AG04449 (cell line): Measurements from ENCODE around the gene AGMAT.

Source experiments
- CTCF ChIA-PET: fragments of 350-600 bp; formaldehyde crosslinking; extraction: SDS; loops from one replicate; lab custom pipeline; 2021; ENCODE audit warnings: antibody characterized with exemption; lab: Yijun Ruan, JAX
- POLR2A ChIA-PET: fragments of 400-600, 350-600 bp; formaldehyde crosslinking; extraction: SDS; loops from one replicate; lab custom pipeline; 2020; ENCODE audit warnings: antibody characterized with exemption, inconsistent platforms; lab: Yijun Ruan, JAX
- DNase-seq: peaks from one replicate; pipeline ENCODE4 v3.0.0-alpha.2; 2010; ENCODE audit warnings: low read depth, low spot score
- H3K4me3 ChIP-seq: 2 replicates; pipeline ENCODE4 v1.5.1; 2011; ENCODE audit warnings: low read depth, mild to moderate bottlenecking, control low read depth, low read length
- TF ChIP-seq, protein P1 (sequence below): IDR thresholded peaks from one replicate; pipeline ENCODE4 v1.5.1; 2011; ENCODE audit warnings: mild to moderate bottlenecking, moderate library complexity, low read length, control low read depth, inconsistent platforms; ENCODE audit not compliant: insufficient read depth; ENCODE audit errors: missing control alignments

Gene AGMAT

GRCh38 chr1:15584489-15585363, at the start of gene AGMAT:
Gene AGMAT (minus strand): TSS chr1:15585051. CDS start chr1:15584967, 84 bp downstream.
- TF ChIP-seq, protein P1, sequence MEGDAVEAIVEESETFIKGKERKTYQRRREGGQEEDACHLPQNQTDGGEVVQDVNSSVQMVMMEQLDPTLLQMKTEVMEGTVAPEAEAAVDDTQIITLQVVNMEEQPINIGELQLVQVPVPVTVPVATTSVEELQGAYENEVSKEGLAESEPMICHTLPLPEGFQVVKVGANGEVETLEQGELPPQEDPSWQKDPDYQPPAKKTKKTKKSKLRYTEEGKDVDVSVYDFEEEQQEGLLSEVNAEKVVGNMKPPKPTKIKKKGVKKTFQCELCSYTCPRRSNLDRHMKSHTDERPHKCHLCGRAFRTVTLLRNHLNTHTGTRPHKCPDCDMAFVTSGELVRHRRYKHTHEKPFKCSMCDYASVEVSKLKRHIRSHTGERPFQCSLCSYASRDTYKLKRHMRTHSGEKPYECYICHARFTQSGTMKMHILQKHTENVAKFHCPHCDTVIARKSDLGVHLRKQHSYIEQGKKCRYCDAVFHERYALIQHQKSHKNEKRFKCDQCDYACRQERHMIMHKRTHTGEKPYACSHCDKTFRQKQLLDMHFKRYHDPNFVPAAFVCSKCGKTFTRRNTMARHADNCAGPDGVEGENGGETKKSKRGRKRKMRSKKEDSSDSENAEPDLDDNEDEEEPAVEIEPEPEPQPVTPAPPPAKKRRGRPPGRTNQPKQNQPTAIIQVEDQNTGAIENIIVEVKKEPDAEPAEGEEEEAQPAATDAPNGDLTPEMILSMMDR: peak; percentile 47
- POLR2A ChIA-PET: no interaction called here
- no peak for DNase-seq
- CTCF ChIA-PET: interaction anchor here (0.6 to 1.2 kb wide), 3 partner anchors 9 to 157 kb away, joined by 3 to 9 read pairs (median 3); no protein-coding TSS in a partner anchor
- H3K4me3 ChIP-seq: peak within 1 kb of the TSS; percentile 48

DNA sequence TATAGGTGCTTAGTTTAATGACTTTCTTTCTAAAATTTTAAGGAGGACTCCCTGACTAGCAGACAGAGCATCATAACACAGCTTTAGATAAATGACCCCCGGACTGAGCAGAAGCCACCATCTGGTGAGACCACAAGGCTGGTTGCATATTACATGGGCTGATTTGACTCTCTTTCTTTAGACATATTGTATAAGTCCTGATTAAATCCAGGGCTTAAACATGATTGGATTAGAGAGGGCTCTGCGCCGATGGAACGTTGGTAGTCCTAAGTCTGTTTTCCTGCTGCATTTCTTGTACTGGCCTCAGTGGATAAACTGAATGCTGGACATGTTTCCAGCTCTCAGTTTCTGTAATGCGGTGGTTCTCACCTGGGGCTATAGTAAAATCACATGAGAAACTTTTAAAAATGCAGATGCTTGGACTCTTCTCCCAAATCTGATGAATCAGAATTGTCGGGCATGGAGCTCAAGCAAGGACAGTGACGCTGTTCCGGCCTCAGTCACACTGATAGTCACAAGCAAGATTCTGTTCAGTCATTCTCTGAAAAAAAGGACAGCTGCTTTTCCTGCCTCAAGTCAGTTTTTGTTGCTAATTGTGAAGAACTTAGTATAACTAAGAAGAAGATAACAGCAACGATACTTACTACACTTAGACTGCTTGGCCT, 49.0 kb upstream of the AGMAT start:
- CTCF ChIA-PET: interaction anchor here (0.6 to 0.7 kb wide), 2 partner anchors 15 to 67 kb away, joined by 3 read pairs; no protein-coding TSS in a partner anchor
- POLR2A ChIA-PET: interaction anchor here (0.8 kb wide), 1 partner anchor 18 kb away, joined by 3 read pairs; no protein-coding TSS in a partner anchor

GRCh38 chr1:15628003-15628402, 43.2 kb upstream of the AGMAT start:
- TF ChIP-seq, protein P1: no peak
- no peak overlapping the region for H3K4me3 ChIP-seq
- ChIA-PET POLR2A (interaction anchor here (1.5 kb wide), 1 partner anchor 10 kb away, joined by 6 read pairs; the partner anchor contains the start of gene DDI2), CTCF (no interaction called here)
- DNase-seq: no peak

More for the DNA sequence above, 49.0 kb upstream of the AGMAT start:
- no peak for DNase-seq
- no peak overlapping the region for H3K4me3 ChIP-seq
- TF ChIP-seq, protein P1: no peak

- ChIA-PET CTCF (interaction anchor here (1.2 kb wide), 1 partner anchor 12 kb away, joined by 4 read pairs; no protein-coding TSS in a partner anchor), POLR2A (interaction anchor here (1.5 kb wide), 1 partner anchor 10 kb away, joined by 6 read pairs; the partner anchor contains the start of gene DDI2)
- DNase-seq: no peak
- TF ChIP-seq, protein P1: no peak
- H3K4me3 ChIP-seq: no peak overlapping the region
Observed at GRCh38 chr1:15627343-15627988, 42.6 kb upstream of the AGMAT start.

DNA sequence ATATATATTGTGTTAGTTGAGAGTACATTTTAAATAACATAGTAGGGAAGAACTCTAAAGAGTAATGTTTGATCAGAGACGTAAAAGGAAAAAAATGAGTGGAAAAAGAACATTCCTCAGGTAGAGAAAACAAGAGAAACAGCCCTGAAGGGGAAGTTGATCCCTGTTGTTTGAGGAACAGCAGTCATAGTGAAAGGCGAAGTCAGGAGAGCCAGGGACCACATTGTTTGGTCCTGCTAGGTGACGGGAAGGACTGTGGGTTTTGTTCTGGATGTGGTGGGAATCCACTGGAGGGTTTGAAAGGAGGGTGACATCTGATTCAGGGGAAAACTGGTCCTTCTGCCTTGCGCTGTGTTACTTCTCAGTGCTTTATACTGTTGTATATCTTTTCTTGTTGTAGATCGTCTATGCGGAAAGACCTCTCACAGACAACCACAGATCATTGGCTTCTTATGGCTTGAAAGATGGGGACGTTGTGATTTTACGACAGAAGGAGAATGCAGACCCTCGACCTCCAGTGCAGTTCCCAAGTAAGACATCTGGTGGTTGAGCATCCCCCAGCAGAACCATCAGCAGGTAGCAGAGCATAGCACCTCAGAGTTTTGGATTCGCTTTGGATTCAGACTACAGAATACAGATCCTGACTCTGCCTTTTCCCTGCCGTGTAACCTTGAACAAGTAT, 41.6 kb upstream of the AGMAT start:
- H3K4me3 ChIP-seq: no peak overlapping the region
- TF ChIP-seq, protein P1: no peak
- DNase-seq: no peak
- POLR2A ChIA-PET: interaction anchor here (1.5 kb wide), 1 partner anchor 9 kb away, joined by 6 read pairs; the partner anchor contains the start of gene DDI2
- CTCF ChIA-PET: interaction anchor here (1.2 kb wide), 1 partner anchor 13 kb away, joined by 4 read pairs; no protein-coding TSS in a partner anchor
